Spleen (tissue), 7 donors: ENCODE results near the gene COL4A2.

Experiments
- CTCF ChIP-seq, 11 experiments: fragments of 200-600 bp in 7 of 11; fragments of 450-650 bp in 4 of 11; sonication (generic) in 4 of 11; IDR thresholded peaks in 8 of 11; conservative IDR thresholded peaks in 3 of 11; 1 replicate in 7 of 11; 2 replicates in 4 of 11; pipeline versions ENCODE4 v1.4.0 to v1.8.0; 2016 to 2021; ENCODE audit warnings: antibody characterized with exemption in 11 of 11, inconsistent platforms in 4 of 11, mild to moderate bottlenecking in 1 of 11
- POLR2A ChIP-seq, 3 donors: fragments of 450-650 bp; IDR thresholded peaks; one replicate each; pipeline ENCODE4 v1.5.1; 2017; ENCODE audit warnings: antibody characterized with exemption in 3 of 3, mild to moderate bottlenecking in 1 of 3
- donor health status: DM: no; HTN: no; CAD: no; lungs with moderate emphysema.
- donor health status: DM: no; HTN: no; CAD: no.
- donor health status: DM: no; HTN: no; CAD: no.

- TF ChIP-seq CTCF (IDR thresholded peaks at IDR 0.05 in 8 of 11, conservative IDR thresholded peaks at IDR 0.05 in 3 of 11) (no peak), POLR2A (IDR thresholded peaks at IDR 0.05) (no peak)
Observed at GRCh38 chr13:110374431-110375370, 67.6 kb downstream of the COL4A2 start.
